Muscle layer of colon (tissue), 2 donors: Measurements from ENCODE around the gene NNT.

Experiments used
- H3K27ac ChIP-seq: one replicate; pipeline ENCODE4 v1.7.0; 2013; ENCODE audit warnings: low read depth, mild to moderate bottlenecking, low read length, moderate library complexity
- H3K27me3 ChIP-seq, 2 donors: one replicate each; pipeline ENCODE4 v1.7.0; 2013; ENCODE audit warnings: low read length in 2 of 2, mild to moderate bottlenecking in 2 of 2; ENCODE audit not compliant: insufficient read depth in 2 of 2, control insufficient read depth in 1 of 2
- H3K36me3 ChIP-seq: one replicate; pipeline ENCODE4 v1.7.0; 2013; ENCODE audit warnings: mild to moderate bottlenecking, low read length; ENCODE audit not compliant: insufficient read depth
- H3K4me1 ChIP-seq: one replicate; pipeline ENCODE4 v1.7.0; 2013; ENCODE audit warnings: mild to moderate bottlenecking, low read length; ENCODE audit not compliant: insufficient read depth
- H3K4me3 ChIP-seq, 2 donors: one replicate each; pipeline ENCODE4 v1.7.0; 2013; ENCODE audit warnings: low read length in 2 of 2, low read depth in 1 of 2, mild to moderate bottlenecking in 1 of 2, moderate library complexity in 1 of 2
- H3K9ac ChIP-seq: one replicate; pipeline ENCODE4 v1.7.0; 2013; ENCODE audit warnings: low read length
- H3K9me3 ChIP-seq: one replicate; pipeline ENCODE4 v1.7.0; 2013; ENCODE audit warnings: mild to moderate bottlenecking, low read length
- donor health status: abdominal sarcoma.
- donor health status: Adenocarcinoma of cecum.

NNT gene

DNA sequence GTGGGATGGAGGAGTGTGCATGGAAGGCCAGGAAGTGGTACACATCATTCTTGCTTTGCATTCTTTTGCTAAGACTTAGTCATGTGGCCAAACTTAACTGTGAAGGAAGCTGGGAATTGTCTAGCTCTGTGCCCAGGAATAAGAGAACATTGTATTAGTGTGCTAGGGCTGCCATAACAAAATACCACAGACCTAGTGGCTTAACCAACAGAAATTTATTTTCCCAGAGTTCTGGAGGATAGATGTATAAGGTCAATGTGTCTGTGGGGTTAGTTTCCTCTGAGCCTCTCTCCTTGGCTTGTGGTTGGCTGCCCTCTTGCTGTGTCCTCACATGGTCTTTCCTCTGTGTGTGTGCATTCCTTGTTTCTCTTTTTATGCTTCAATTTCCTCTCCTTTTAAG is 32.4 kb downstream of the NNT start:
- Histone ChIP-seq H3K36me3 (peaks cover 16% of the 10 kb centered on the region), H3K4me1 (peaks cover 50% of the 10 kb centered on the region), H3K9me3 (no peaks in the 10 kb centered on the region), H3K9ac (no peak overlapping the region), H3K4me3 (no peak overlapping the region), H3K27me3 (no peaks in the 10 kb centered on the region), H3K27ac (no peak overlapping the region)

DNA sequence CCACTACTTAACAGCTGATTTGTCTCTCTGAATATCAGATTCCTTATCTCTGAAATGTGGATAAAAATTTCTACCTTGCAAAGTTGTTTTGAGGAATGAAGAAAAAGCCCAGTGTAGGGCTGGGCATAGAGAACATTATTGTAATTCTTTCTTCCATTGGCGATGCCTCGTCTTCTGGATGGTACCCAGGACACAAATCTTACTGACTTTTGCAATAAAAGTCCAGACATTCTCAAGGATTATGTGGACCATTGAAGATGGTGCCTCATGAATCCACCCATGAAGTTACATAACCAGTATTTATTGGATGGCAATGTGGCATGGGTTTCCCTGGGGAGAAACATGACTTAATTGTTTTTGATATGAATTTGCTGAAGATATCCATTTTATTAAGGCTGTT is 33.1 kb downstream of the NNT start:
- no peak overlapping the region for H3K27ac ChIP-seq
- H3K4me3 ChIP-seq: no peak overlapping the region
- no peaks in the 10 kb centered on the region for H3K27me3 ChIP-seq
- no peak overlapping the region for H3K9ac ChIP-seq
- H3K36me3 ChIP-seq: peaks cover 9% of the 10 kb centered on the region
- peaks cover 43% of the 10 kb centered on the region for H3K4me1 ChIP-seq
- H3K9me3 ChIP-seq: no peaks in the 10 kb centered on the region

DNA sequence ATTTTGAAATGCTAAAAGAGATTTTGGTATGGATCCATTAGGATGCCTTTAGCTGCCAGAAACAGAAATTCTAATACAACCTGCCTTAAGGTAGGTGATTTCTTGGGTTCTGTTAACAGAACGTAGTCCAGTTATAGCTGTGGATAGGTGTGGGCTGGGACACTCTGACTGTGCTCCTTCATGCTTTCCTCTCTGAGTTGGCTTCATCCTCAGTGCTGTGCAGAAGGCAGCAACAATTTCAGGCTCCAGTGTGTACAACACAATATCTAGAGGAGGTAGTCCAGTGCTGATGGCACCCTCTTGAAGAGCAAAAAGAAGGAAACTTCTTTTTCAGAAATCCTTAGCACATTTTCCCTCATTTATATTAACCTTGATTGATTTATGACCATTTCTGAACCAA is 34.4 kb downstream of the NNT start:
- H3K4me3 ChIP-seq: no peak overlapping the region
- peaks cover 8% of the 10 kb centered on the region for H3K36me3 ChIP-seq
- H3K27ac ChIP-seq: no peak overlapping the region
- peaks cover 40% of the 10 kb centered on the region for H3K4me1 ChIP-seq
- H3K9me3 ChIP-seq: no peaks in the 10 kb centered on the region
- no peak overlapping the region for H3K9ac ChIP-seq
- H3K27me3 ChIP-seq: no peaks in the 10 kb centered on the region

DNA sequence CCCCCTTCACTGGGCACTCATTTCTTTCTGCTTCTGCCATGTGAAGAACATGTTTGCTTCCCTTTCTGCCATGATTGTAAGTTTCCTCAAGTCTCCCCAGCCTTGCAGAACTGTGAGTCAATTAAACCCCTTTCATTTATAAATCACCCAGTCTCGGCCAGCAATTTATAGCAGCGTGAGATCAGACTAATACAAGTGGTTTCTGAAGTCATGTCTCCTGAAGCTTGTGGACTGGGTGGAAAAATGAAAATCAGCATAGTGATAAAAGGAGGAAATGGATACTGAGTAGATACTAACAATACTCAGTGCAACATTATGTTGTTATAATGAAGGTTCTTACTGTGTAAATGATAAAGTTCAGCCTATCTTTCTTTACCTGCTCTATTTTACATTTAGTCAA is 35.1 kb downstream of the NNT start:
- no peak overlapping the region for H3K4me3 ChIP-seq
- H3K27me3 ChIP-seq: no peaks in the 10 kb centered on the region
- no peaks in the 10 kb centered on the region for H3K9me3 ChIP-seq
- peaks cover 40% of the 10 kb centered on the region for H3K4me1 ChIP-seq
- no peak overlapping the region for H3K27ac ChIP-seq
- H3K9ac ChIP-seq: no peak overlapping the region
- peaks cover 8% of the 10 kb centered on the region for H3K36me3 ChIP-seq

DNA sequence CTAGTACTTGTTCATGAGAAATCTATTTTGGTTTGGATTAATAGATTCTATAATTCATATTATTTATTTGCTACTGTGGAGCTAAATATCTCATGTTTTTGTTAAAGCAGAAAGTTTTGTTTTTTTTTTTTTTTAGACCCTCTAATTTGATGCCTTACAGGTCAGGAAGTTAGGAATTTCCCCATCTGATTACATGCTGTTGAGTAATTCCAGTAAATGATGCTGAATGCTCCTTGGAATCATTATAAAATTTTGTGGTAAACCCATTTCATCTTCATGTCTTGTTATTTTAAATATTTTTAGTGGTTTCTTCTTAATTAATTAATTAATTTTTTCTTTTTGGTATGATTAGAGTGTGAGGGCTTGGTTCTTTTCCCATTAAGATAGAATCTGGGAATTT is 35.6 kb downstream of the NNT start:
- peaks cover 38% of the 10 kb centered on the region for H3K4me1 ChIP-seq
- no peaks in the 10 kb centered on the region for H3K27me3 ChIP-seq
- H3K9me3 ChIP-seq: no peaks in the 10 kb centered on the region
- no peak overlapping the region for H3K9ac ChIP-seq
- H3K27ac ChIP-seq: no peak overlapping the region
- H3K36me3 ChIP-seq: peaks cover 5% of the 10 kb centered on the region
- H3K4me3 ChIP-seq: no peak overlapping the region

DNA sequence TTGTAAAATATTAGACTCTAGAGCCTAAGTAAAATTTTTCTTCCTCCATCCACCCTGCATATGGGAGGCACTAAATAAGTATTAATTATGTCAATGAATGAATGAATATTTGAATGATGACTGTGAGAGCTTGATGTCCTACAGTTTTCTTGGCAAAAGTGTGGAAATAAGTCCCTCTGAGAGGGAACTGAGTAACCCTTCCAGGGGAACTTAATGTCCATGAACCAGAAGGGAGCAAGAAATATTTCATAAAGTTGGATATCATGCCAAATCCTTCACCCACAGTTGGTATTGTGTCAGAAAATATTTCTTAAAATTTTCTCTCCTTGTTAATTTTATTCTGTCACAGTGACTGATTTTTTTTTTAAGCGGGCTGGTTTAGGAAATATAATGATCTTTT is 36.6 kb downstream of the NNT start:
- H3K4me3 ChIP-seq: no peak overlapping the region
- no peaks in the 10 kb centered on the region for H3K27me3 ChIP-seq
- H3K9ac ChIP-seq: no peak overlapping the region
- no peak overlapping the region for H3K27ac ChIP-seq
- no peaks in the 10 kb centered on the region for H3K36me3 ChIP-seq
- H3K4me1 ChIP-seq: peaks cover 33% of the 10 kb centered on the region
- no peaks in the 10 kb centered on the region for H3K9me3 ChIP-seq

DNA sequence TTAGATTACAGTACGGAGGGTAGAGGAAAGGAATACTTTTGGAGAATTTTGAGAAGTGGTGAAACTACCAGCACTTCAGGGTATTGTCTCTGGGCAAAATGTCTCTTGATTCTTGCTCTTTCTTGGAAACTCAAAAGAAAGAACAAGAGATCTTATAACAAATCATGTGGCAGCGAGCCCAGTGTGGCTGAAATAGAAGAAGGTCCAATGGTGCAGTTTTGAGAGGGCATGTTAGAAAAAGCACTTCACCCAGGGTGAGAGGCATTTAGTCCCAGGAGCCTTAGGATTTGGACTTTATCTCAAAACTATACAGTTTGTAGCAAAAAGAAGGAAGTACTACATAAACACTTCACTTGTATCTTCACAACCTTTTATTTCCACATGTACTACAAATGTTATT is 39.4 kb downstream of the NNT start:
- Histone ChIP-seq H3K27me3 (no peaks in the 10 kb centered on the region), H3K9ac (no peak overlapping the region), H3K4me3 (no peak overlapping the region), H3K36me3 (no peaks in the 10 kb centered on the region), H3K27ac (no peak overlapping the region), H3K4me1 (peaks cover 4% of the 10 kb centered on the region), H3K9me3 (no peaks in the 10 kb centered on the region)

DNA sequence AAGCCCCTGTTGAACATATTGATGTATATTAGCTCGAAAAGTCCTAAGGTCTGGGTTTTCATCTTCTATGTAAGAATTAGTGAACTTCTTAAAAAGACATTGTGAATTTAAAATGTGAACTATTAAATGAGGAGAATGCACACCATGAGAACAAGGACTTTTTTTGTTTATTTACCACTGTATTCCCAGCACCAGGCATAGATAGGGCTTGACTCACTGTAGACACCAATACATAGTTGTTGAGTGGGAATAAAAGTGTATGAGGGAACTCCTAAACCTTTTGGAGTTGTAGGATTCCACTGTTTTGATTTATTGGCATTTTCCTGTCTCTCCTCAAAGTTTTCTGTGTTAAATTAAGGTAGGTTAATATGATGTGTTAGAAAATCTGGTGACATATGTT is 40.3 kb downstream of the NNT start:
- H3K4me3 ChIP-seq: no peak overlapping the region
- no peaks in the 10 kb centered on the region for H3K27me3 ChIP-seq
- no peak overlapping the region for H3K27ac ChIP-seq
- H3K9me3 ChIP-seq: no peaks in the 10 kb centered on the region
- no peak overlapping the region for H3K9ac ChIP-seq
- peaks cover 3% of the 10 kb centered on the region for H3K36me3 ChIP-seq
- H3K4me1 ChIP-seq: peaks cover under 1% of the 10 kb centered on the region

DNA sequence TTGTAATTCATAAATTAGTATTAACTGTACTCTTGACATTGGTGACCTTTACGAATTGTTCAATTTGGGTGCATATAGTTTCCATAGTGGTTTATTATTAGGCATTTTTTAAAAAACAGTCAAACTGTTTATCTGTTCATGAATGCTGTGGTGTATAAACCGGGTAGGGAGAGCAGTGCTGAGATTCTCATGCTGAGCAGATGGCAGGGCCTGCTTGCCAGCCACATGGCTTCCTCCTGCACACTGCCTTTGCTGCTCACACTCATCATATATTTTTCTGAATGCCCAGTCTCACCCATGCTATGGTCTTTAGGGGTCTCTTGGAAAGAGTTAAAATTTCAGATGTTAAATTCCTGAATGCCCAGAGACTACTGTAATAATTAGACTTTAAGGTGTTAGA is 40.8 kb downstream of the NNT start:
- no peak overlapping the region for H3K9ac ChIP-seq
- H3K27me3 ChIP-seq: no peaks in the 10 kb centered on the region
- H3K36me3 ChIP-seq: peaks cover 7% of the 10 kb centered on the region
- peaks cover 4% of the 10 kb centered on the region for H3K4me1 ChIP-seq
- H3K4me3 ChIP-seq: no peak overlapping the region
- no peak overlapping the region for H3K27ac ChIP-seq
- H3K9me3 ChIP-seq: no peaks in the 10 kb centered on the region

DNA sequence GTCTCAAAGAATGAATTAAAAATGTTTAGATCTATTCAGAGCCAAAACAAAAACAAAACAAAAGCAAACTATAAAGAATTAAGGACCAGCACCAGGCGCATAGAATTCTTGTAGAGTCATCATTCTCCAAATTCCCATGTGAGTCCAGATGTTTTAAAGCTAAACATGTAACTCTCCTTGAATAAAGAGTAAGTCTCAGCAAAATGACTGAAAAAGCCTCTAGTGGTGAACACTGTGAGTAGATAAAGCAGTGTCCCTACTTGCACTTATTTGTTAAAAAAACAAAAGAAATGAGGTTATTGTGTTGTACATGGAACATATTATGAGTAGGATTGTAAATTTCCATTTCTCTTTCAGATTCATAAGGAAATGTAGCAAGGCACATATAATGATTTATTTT is 44.0 kb downstream of the NNT start:
- Histone ChIP-seq H3K27ac (no peak overlapping the region), H3K4me1 (peaks cover 7% of the 10 kb centered on the region), H3K4me3 (no peak overlapping the region), H3K27me3 (no peaks in the 10 kb centered on the region), H3K9ac (no peak overlapping the region), H3K9me3 (no peaks in the 10 kb centered on the region), H3K36me3 (peaks cover 33% of the 10 kb centered on the region)

DNA sequence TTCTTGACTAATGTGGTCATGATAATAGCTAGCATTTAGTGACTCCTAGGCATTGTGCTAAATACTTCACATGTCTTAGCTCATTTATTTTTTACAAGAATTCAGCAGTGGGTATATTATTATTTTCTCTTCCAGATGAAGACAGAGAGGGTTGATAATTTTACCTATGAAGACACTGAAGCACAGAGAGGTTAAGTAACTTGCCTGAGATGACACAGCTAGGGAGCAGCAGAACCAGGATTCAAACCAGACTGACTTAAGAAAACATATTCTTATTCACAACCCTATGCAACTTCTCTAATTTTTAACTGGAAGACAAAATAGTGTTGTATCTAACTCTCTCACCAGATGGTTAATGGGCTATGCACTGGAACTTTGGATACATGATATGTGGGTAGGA is 44.8 kb downstream of the NNT start:
- no peak overlapping the region for H3K4me3 ChIP-seq
- peaks cover 7% of the 10 kb centered on the region for H3K4me1 ChIP-seq
- H3K9me3 ChIP-seq: no peaks in the 10 kb centered on the region
- peaks cover 38% of the 10 kb centered on the region for H3K36me3 ChIP-seq
- no peak overlapping the region for H3K9ac ChIP-seq
- H3K27me3 ChIP-seq: no peaks in the 10 kb centered on the region
- no peak overlapping the region for H3K27ac ChIP-seq

DNA sequence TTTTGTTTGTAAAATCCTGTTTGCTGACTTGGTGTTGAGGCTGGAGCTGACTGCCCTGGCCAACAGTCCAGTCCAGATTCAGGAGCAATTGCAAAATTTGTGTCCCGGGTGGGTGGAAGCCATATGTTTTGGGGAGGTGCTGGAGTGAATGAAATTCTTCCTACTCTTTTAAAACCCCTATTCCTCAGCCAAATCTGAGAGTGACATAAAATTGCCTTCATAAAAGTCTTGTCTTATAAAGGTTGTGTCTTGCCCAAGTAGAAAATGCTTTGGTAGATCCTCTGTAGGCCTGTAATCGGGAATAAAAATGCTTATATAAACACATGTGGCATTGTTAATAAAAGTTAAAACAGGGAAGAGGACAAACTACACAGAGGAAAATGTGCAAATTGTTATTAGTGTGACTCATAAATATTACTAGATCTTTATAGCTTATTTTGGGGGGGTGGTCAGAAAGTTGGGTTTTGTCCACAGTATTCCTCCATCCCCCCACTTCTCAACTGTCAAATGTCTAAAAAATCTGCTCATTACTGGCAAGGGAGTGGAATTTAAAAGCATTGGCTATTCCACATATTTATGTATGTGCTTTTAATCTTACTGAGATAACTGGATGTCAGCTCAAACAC is 45.6 kb downstream of the NNT start:
- no peaks in the 10 kb centered on the region for H3K9me3 ChIP-seq
- H3K4me3 ChIP-seq: no peak overlapping the region
- H3K27me3 ChIP-seq: no peaks in the 10 kb centered on the region
- no peak overlapping the region for H3K27ac ChIP-seq
- peaks cover 38% of the 10 kb centered on the region for H3K36me3 ChIP-seq
- peaks cover 7% of the 10 kb centered on the region for H3K4me1 ChIP-seq
- H3K9ac ChIP-seq: no peak overlapping the region
